Umbilical cord (tissue), 1 donor: ENCODE data around the gene C1QL4. TPM values are rescaled to one million over a fixed set of nuclear protein-coding genes. Genes with fewer than 3 reads are reported as not detected.

Experiments used
- total RNA-seq: library from RNA; depleted of rRNA; stranded (reverse); fragments of >200 nt; gene quantifications from one replicate; pipeline ENCODE4 v1.2.3, GENCODE V29; 2014; ENCODE audit warnings: low replicate concordance; ENCODE audit not compliant: insufficient read depth

Gene C1QL4
- total RNA-seq, 1 donor from 2014 or later = 1.4 TPM

Other genes starting within 250 kb of the C1QL4 start
- gene DHH, start 242.4 kb downstream of the C1QL4 start, total RNA-seq = 2.9 TPM
- 64.8 TPM for gene LMBR1L, start 226.3 kb downstream of the C1QL4 start, total RNA-seq
- gene TUBA1B, start 205.8 kb downstream of the C1QL4 start, total RNA-seq = 560 TPM
- 562 TPM for gene TUBA1A, start 148.1 kb downstream of the C1QL4 start, total RNA-seq
- gene TUBA1C, start 72.1 kb downstream of the C1QL4 start, total RNA-seq = 64.3 TPM
- 0.72 TPM for gene PRPH, start 42.0 kb downstream of the C1QL4 start, total RNA-seq
- gene TROAP, start 13.9 kb downstream of the C1QL4 start, total RNA-seq = 6.3 TPM
- gene DNAJC22, start 9.7 kb upstream of the C1QL4 start, total RNA-seq = 5.1 TPM
- 12.3 TPM for gene SPATS2, start 30.3 kb upstream of the C1QL4 start, total RNA-seq
- 0.24 TPM for gene KCNH3, start 201.8 kb upstream of the C1QL4 start, total RNA-seq
- 36.8 TPM for gene MCRS1, start 231.0 kb upstream of the C1QL4 start, total RNA-seq